Midbrain (tissue), 1 donor: Measurements from ENCODE around the gene DDX21.
"Not testable (repeated sequence)": the region's sequence is repeated elsewhere in the genome, so short reads cannot be mapped to it uniquely, and the experiment has no call there.

Experiments used
- DNase-seq: peaks from one replicate; lab custom pipeline; 2025; lab: John Stamatoyannopoulos, UW

DDX21 gene

DNA sequence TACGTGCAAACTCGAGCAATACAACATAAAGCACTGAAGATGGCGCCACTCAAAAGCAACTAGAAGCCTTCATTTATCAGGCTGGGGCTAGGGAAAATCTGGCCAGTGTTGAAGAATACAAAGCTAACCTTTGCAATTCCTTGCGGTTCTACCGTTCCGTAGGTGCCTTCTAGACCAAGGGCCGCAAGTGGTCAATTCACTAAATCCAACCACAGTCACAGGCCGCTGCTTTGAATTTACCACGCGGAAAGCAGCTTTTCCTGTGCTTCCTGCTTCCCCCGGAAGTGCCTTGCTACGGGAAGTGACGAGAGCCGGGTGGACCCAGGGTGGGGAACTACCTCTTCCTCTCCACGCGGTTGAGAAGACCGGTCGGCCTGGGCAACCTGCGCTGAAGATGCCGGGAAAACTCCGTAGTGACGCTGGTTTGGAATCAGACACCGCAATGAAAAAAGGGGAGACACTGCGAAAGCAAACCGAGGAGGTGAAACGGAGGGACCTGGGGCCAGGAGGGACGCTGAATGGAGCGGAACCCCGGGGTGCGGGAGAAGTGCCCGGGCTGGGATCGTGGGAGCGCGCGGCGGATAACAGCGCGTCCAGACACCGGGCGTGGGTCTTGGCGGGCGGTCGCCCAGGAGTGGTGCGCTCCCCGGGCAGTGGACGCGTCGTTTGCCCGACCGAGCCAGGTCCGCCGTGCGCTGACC is at the start of gene DDX21:
DDX21 (plus strand) TSS at position 339 of the 701 bp plus-strand sequence; CDS start at position 395, 56 bp downstream.
- peak; percentile 93 for DNase-seq

DNA sequence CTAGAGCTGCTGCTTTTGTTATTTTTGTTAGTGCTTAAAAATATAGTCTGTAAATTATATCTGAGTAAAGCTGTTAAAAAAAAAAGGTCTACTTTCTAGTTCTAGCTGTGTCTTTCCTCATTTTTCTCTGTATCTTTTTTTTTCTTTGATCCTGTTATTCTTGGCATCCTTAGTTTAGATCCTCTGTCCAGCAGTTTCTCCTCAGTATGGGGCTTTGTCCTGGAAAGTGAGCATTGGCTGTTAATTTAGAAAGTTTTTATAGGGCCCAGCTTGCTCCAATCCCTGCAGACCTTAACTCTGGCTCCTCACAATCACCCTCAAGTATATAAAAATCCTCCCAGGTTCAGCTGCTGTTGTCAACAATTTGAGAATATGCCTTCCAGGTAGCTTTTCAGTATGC is 31.4 kb upstream of the DDX21 start:
- DNase-seq, result no peak

DNA sequence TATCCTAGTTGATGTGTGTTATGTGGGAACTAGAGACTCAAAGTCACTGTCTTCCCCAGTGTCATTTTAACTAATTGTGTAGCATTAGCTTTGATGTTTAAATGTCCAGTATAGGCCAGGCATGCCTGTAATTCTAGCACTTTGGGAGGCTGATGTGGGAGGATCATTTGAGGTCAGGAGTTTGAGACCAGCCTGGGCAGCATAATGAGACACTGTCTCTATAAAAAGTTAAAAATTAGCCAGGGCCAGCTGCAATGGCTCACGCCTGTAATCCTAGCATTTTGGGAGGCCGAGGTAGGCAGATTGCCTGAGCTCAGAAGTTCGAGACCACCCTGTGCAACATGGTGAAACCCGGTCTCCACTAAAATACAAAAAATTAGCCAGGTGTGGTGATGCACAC is 30.5 kb upstream of the DDX21 start:
- DNase-seq, result no peak

DNA sequence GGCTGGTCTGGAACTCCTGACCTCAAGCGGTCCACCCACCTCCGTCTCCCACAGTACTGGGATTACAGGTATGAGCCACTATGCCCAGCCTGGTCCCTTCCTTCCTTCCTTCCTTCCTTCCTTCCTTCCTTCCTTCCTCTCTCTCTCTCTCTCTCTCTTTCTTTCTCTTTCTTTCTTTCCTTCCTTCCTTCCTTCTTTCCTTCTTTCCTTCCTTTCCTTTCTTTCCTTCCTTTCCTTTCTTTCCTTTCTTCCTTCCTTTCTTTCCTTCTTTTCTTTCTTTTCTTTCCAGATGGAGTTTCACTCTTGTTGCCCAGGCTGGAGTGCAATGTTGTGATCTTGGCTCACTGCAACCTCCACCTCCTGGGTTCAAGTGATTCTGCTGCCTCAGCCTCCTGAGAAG is 26.8 kb upstream of the DDX21 start:
- not testable (repeated sequence) for DNase-seq

DNA sequence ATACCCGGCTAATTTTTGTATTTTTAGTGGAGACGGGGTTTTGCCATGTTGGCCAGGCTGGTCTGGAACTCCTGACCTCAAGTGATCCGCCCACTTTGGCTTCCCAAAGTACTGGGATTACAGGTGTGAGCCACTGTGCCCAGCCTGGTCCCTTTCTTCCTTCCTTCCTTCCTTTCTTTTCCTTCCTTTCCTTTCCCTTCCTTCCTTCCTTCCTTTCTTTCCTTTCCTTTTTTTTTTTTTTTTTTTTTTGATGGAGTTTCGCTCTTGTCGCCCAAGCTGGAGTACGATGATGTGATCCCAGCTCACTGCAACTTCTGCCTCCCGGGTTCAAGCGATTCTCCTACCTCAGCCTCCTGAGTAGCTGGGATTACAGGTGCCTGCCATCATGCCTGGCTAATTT is 26.1 kb upstream of the DDX21 start:
- DNase-seq, result not testable (repeated sequence)

DNA sequence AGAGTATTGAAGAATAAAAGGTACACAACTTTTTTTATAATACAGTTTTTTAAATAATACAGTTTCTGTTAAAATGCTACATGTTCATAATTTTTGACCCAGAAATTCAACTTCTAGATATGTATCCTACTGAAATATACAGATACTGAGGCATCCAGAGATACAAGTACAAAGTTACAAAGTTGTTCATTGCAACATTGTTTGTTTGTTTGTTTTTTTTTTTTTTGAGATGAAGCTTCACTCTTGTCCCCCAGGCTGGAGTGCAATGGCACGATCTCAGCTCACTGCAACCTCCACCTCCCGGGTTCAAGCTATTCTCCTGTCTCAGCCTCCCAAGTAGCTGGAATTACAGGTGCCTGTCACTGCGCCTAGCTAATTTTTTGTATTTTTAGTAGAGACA is 23.1 kb upstream of the DDX21 start:
- not testable (repeated sequence) for DNase-seq

DNA sequence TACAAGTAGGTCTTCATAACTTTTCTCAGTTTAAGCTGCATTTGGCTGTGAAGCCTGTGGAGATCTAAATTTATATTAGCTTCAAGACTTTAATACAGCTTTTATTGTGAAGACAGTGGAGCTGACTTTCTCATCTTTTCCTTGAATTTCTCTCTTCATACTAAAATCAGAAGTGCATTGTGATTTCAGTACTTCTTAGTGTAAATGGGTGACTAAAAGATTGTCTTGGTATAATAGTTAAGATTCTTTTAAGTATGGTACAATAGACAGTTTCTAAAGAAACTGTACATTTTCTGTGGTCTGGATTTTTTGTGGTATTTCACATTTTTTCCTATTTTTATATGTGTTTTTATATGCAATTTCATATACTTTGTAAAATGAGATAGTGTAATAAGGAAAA is 21.0 kb upstream of the DDX21 start:
- DNase-seq, result no peak

DNA sequence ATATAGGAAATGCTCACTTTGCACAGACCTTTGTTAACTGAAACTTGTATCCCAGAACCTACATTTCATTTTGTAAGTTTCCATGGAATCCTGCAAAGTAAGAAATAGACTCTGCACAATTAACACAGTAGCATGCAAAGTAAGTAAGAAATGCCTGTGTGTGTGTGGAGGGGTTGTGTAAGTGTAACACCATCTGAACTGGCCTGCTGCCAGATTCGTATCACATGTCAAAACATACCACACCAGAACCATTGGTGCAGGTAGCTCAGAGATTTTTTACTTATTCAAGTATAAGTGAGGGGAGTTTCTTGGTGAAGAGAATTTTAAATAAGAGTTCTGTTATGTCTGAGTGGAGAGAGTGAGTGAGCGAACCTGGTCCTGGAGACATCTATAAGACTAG is 17.9 kb upstream of the DDX21 start:
- no peak for DNase-seq

DNA sequence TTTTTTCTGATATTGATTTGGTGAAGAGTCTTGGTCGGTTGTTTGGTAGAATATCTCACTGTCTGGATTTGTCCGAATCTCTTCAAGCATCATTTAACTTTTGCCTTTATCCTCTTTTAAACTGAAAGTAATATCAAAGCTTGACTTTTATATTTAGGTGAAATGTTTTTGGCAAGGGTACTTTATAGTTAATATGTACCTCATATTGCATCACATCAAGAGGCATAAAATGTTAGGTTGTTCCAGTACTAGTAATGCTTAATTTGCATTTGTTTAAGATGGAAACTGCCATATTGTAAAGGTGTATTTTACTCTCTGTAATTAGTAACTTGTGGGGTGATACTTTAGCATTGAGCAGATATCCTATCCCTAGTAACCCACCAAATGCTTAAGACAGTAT is 17.1 kb upstream of the DDX21 start:
- DNase-seq, result no peak

DNA sequence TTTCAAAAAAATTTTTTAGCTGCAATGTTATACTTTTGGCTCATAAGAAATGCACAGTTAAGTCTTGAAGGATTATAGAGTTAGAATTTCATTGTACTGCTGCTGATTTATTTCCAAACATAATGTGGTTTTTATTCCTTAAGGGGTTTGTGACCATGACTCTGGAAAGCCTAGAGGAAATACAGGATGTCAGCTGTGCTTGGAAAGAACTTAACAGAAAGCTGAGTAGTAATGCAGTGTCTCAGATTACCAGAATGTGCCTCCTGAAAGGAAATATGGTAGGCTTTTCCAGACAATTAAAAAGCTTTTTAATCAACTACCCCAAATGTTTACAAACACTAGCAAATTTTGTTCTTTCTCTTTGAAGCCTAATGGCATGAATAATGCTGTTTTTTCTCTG is 15.1 kb upstream of the DDX21 start:
- not testable (repeated sequence) for DNase-seq

DNA sequence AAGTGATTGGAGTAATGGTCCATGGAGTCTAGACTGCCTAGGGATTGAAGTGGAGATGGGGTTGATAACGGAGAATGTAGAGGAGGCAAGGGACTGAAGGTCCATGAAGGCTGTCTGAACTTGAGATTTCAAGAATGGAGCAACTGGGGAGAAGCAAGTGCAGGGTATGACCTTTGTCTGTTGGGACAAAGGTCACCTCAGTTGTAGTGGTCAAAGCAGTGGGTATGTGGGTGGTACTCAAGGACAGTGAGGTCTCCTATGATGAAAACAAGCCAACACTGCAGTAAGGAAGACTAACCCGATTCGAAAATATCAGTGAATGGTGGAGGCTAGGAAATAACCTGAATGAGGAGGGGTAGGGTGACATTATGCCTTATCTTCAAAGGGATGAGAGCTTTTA is 5.4 kb upstream of the DDX21 start:
- no peak for DNase-seq

DNA sequence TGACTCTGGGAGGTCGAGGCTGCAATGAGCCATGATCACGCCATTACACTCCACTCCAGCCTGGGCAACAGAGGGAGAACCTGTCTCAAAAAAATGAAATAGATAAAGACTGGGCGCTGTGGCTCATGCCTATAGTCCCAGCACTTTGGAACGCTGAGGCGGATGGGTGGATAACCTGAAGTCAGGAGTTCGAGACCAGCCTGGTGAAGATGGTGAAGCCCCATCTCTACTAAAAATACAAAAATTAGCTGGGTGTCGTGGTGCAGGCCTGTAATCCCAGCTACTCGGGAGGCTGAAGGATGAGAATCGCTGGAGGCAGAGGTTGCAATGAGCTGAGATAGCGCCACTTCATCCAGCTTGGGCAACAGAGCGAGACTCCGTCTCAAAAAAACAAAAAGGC is 1.1 kb upstream of the DDX21 start:
- DNase-seq, result no peak

DNA sequence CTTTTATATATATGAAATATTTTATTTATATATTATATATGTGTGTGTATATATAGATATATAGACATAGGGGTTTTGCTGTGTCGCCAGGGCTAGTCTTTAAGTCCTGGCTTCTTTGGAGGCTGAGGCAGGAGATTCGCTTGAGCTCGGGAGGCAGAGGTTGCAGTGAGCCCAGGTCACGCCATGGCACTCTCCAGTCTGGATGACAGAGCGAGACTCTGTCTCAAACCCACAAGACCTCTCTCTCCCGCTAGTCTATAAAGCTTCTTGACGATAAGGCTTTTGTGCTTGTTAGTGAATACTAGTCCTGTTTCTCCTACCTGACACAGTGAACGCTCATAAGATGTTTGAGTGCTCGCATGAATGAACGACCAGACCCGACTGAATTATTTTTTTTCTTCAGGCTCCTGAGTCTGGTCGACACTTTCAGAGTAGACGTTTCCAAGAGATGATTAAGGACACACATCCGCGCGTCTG is 577 bp upstream of the DDX21 start:
- DNase-seq, result no peak

DNA sequence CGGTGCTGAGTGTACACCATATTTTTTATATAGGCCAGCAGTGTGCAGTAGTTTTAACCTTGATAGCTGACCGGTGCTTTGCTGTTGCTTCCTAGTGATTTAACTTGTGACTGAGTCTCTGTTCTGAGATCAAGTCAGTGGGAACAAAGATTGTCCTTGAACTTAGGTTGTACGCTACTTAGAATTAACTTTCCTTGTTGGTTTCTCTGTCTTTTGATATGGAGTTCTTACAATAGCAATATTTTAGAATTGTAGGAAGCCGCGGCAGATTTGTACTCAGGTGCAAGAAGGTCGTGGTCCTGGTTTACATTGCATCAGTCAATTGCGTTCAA is 1.3 kb downstream of the DDX21 start:
- no peak for DNase-seq

DNA sequence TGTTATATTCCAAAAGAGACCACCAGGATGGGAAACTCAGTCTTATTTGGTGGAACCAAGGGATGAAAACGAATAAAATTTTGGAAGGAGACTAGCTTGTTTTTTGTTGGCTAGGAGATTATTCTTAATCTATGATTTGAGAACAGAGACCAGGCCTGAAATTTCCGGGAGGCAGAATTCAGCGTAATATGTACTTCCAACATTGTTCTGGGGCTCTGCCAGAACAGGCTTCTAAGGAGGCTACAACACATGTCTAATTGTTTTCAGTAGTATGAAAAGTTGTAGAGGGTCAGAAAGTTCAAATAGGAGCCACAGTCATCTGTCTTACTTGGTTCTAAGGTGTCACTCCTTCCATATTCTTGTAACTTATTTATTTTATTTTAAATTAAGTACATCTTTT is 1.7 kb downstream of the DDX21 start:
- no peak for DNase-seq

DNA sequence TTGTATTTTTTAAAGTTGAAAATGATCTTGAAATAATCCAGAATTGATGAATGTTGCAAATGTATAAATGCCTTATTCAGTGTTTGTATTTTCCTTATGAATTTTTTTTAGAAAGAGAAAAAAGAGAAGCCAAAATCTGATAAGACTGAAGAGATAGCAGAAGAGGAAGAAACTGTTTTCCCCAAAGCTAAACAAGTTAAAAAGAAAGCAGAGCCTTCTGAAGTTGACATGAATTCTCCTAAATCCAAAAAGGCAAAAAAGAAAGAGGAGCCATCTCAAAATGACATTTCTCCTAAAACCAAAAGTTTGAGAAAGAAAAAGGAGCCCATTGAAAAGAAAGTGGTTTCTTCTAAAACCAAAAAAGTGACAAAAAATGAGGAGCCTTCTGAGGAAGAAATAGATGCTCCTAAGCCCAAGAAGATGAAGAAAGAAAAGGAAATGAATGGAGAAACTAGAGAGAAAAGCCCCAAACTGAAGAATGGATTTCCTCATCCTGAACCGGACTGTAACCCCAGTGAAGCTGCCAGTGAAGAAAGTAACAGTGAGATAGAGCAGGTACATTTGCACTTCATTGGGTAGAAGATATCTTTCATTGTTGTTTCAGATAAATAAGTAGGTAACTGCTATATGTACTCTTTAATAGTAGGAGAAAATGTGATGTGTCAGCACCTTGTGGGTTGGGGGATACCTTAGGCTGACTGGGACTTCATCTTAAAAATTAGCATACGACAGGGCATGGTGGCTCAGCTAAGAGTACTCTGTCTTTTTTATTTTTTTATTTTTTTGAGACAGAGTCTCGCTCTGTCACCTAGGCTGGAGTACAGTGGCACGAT is 3.9 kb downstream of the DDX21 start:
- DNase-seq, result no peak

DNA sequence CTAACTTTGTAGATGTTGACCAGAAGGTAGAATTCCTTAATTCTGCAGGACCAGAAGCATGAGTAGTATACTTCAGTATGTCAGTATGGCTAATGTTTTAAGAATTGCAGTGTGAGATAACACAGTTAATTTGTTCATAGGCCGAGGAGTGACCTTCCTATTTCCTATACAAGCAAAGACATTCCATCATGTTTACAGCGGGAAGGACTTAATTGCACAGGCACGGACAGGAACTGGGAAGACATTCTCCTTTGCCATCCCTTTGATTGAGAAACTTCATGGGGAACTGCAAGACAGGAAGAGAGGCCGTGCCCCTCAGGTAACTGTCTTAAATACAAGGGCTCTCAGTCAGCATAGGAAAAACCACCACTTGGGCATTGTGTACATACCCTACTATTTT is 7.2 kb downstream of the DDX21 start:
- no peak for DNase-seq

DNA sequence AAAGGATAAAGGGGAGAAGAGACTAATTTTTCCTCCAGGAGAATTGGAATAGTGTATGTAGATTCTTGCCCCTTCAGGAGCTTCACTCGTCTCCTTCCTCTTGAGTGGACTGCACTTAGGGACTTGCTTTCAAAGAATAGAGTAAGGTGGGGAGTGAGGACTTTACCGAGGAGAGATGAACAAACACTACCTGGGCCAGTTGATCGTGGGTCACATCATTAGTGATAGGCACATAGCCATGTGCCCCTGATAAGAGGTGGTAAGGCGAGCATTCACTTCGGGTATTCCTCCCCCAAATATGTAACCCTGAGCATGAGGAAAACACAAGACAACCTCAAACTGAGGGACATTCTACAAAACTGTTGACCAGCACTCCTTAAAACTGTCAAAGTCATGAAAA is 18.0 kb downstream of the DDX21 start:
- no peak for DNase-seq

DNA sequence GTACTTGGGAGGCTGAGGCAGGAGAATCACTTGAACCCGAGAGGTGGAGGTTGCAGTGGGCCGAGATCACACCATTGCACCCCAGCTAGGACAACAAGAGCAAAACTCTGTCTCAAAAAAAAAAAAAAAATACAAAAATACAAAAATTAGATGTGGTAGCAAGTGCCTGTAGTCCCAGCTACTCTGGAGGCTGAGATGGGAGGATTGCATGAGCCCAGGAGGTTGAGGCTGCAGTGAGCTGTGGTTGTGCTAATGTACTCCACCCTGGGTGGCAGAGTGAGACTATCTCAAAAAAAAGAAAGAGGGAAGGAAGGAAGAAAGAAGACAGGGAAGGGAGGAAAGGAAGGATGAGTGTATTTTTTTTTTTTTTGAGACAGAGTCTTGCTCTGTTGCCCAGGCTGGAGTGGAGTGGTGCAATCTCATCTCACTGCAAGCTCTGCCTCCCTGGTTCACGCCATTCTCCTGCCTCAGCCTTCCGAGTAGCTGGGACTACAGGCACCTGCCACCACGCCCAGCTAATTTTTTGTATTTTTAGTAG is 20.0 kb downstream of the DDX21 start:
- not testable (repeated sequence) for DNase-seq

DNA sequence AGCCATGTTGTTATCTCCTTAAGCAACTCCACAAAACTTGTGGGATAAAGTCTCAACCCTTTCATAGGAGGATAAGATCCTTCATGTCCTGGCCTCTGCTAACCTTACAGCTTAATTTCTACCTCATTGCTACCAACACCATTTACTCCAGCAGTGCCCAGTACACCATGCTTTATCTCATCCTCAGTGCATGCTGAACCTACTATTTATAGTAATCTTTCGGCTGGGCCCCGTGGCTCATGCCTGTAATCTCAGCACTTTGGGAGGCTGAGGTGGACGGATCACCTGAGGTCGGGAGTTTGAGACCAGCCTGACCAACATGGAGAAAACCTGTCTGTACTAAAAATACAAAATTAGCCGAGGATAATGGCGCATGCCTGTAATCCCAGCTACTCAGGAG is 23.8 kb downstream of the DDX21 start:
- DNase-seq, result not testable (repeated sequence)

DNA sequence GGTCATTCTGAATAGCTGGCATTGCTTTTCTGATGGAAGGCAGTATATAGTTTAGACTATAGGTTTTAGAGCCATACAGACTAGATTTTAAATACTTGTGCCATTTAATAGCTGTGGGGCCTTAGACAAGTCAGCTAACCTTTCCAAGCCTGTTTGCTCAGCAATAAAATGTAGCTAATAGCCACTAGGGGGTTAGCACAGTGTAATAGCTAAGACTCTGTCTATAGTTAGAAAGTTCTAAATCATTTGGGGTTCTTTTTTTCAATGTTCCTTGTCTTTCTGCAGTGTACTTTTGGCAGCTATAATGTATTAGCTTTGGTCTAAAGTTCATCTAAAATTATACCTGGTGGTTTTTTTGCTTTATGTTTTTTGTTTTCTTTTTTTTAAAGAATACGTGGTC is 25.1 kb downstream of the DDX21 start:
- DNase-seq, result no peak

DNA sequence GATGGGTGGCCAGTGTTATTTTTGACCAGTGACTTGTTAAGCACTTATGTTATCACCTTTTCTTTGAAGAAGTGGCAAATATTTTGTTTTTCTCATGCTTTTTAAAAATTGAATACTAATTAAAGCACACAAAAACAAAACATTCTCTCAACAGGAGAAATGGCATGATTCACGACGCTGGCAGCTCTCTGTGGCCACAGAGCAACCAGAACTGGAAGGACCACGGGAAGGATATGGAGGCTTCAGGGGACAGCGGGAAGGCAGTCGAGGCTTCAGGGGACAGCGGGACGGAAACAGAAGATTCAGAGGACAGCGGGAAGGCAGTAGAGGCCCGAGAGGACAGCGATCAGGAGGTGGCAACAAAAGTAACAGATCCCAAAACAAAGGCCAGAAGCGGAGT is 26.4 kb downstream of the DDX21 start:
- DNase-seq, result no peak

DNA sequence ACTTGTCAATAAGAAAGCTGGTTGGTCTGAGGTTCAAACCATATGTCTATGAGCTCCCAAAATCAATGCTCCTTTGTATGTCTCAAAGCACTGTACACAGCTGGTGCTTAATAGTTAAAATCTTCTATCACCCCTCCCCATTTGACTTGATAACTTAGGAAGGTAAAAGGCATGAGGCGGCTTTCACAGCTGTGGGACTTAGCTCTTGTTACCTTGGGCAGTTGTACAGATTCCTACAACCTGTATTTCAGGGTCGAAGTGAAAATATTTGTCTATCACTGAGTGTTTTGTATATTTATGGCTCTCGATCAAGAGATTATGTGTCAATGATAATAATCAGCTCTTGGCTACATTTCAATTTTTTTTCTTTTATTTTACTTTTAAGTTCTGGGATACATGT is 31.6 kb downstream of the DDX21 start:
- no peak for DNase-seq
